Gastroesophageal sphincter (tissue), 4 donors: ENCODE results near the gene SLIT3. TPM values are rescaled to one million over a fixed set of nuclear protein-coding genes. Genes with fewer than 3 reads are reported as not detected.

ENCODE experiments used
- ATAC-seq: fragments of 150-250 bp; one replicate; pipeline ENCODE4 v1.9.1; 2016; ENCODE audit warnings: mild to moderate bottlenecking, moderate library complexity
- H3K27ac ChIP-seq, 4 donors: fragments of 200-600 bp; sonication (generic) in 3 of 4; 1 replicate in 3 of 4; 2 replicates in 1 of 4; pipeline ENCODE4 v1.5.1; 2016 to 2019
- H3K27me3 ChIP-seq: fragments of 200-600 bp; sonication (generic); one replicate; pipeline ENCODE4 v1.5.1; 2019
- H3K36me3 ChIP-seq, 2 donors: fragments of 200-600 bp; sonication (generic); one replicate each; pipeline ENCODE4 v1.5.1; 2019; ENCODE audit warnings: control low read depth in 1 of 2
- H3K4me1 ChIP-seq, 3 donors: fragments of 200-600 bp; sonication (generic); 1 replicate in 2 of 3; 2 replicates in 1 of 3; pipeline ENCODE4 v1.5.1; 2016 to 2019; ENCODE audit warnings: control low read depth in 2 of 3
- H3K4me3 ChIP-seq, 2 donors: fragments of 200-600 bp; sonication (generic); one replicate each; pipeline ENCODE4 v1.5.1; 2019; ENCODE audit warnings: mild to moderate bottlenecking in 1 of 2, moderate library complexity in 1 of 2
- H3K9me3 ChIP-seq, 3 donors: fragments of 200-600 bp; sonication (generic); one replicate each; pipeline ENCODE4 v1.5.1; 2017 to 2019; ENCODE audit warnings: control low read depth in 2 of 3
- EP300 ChIP-seq: sonication (generic); formaldehyde crosslinking; IDR thresholded peaks from one replicate; pipeline ENCODE4 v1.6.1; 2017; ENCODE audit warnings: antibody characterized with exemption, mild to moderate bottlenecking
- POLR2A ChIP-seq, 2 donors: fragments of 450-650 bp; IDR thresholded peaks; one replicate each; pipeline ENCODE4 v1.6.1; 2017; ENCODE audit warnings: antibody characterized with exemption in 2 of 2, mild to moderate bottlenecking in 2 of 2, moderate library complexity in 1 of 2
- POLR2AphosphoS5 ChIP-seq: sonication (generic); formaldehyde crosslinking; IDR thresholded peaks from one replicate; pipeline ENCODE4 v1.6.1; 2017; ENCODE audit warnings: antibody characterized with exemption
- WGBS, 2 donors: methylation state at CpG; one replicate each; pipeline ENCODE4 v1.1.5; 2018; ENCODE audit warnings: low coverage in 1 of 2; 5-methylcytosine and 5-hydroxymethylcytosine counted together
- total RNA-seq, 4 donors: library from RNA; depleted of rRNA; stranded (reverse); fragments of >200 nt; gene quantifications; one replicate each; pipeline ENCODE4 v1.1.0, GENCODE V29; 2016
- TF ChIP-seq, protein P1 (sequence below), 4 experiments: fragments of 200-600 bp in 2 of 4; fragments of 450-650 bp in 2 of 4; sonication (generic) in 1 of 4; IDR thresholded peaks; one replicate each; pipeline ENCODE4 v1.5.1; 2017 to 2019; ENCODE audit warnings: antibody characterized with exemption in 4 of 4, mild to moderate bottlenecking in 2 of 4, moderate library complexity in 2 of 4

Gene SLIT3
- total RNA-seq, 4 donors from 2014 or later, result 29.6 to 76.3 (median 31.1) TPM

DNA sequence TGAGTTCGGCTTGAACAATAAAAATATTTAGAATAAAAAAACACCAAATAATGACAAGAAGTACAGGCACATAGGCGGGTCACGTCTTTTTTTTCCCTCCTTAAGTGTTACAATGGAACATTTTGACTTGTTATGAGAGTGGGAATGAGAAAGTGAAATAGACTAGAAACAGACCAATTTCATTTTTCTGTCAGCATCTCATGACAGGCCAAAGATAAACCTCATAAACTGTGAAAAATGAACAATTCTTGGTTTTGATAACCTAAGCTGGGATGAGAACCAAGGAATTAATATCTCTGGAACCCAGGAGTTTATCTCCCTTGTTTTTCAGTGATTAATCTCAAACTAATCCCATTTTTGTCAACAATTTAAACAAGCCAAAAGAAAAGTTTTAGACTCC lies 299.5 kb downstream of the SLIT3 start:
- H3K27me3 ChIP-seq, result no peaks in the 10 kb centered on the region
- no peak overlapping the region for H3K4me3 ChIP-seq
- H3K27ac ChIP-seq, result no peak overlapping the region
- H3K36me3 ChIP-seq, result no peaks in the 10 kb centered on the region
- no peaks in the 10 kb centered on the region for H3K9me3 ChIP-seq
- no peak for ATAC-seq
- 39 to 53% methylated on average over 3 of the region's 3 CpGs for WGBS, 2 donors
- H3K4me1 ChIP-seq, result peaks cover 0 to 27% (median 6%) of the 10 kb centered on the region in 3 donors
- TF ChIP-seq, protein P1, sequence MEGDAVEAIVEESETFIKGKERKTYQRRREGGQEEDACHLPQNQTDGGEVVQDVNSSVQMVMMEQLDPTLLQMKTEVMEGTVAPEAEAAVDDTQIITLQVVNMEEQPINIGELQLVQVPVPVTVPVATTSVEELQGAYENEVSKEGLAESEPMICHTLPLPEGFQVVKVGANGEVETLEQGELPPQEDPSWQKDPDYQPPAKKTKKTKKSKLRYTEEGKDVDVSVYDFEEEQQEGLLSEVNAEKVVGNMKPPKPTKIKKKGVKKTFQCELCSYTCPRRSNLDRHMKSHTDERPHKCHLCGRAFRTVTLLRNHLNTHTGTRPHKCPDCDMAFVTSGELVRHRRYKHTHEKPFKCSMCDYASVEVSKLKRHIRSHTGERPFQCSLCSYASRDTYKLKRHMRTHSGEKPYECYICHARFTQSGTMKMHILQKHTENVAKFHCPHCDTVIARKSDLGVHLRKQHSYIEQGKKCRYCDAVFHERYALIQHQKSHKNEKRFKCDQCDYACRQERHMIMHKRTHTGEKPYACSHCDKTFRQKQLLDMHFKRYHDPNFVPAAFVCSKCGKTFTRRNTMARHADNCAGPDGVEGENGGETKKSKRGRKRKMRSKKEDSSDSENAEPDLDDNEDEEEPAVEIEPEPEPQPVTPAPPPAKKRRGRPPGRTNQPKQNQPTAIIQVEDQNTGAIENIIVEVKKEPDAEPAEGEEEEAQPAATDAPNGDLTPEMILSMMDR (IDR thresholded peaks at IDR 0.05), result no peak
- no peak for TF ChIP-seq POLR2A (IDR thresholded peaks at IDR 0.05)
- no peak for TF ChIP-seq EP300
- TF ChIP-seq POLR2AphosphoS5, result no peak

DNA sequence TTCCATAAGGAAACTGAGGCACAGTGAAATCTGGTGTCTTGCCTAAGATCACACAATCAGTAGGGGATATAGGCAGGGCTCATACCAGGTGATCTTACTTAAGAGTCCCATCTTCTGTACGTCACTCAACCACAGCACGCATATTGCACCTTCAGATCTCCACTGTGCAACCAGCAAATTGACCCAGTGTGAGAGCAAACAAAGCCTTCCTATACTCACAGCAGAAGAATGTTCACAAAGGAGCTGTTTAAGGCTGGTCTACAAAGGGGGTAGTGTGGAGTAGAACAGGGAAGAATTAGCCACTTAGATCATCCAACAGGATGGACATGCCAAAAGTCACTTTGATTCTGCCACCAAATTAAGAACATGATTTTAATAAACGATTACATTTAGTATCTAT lies 305.9 kb downstream of the SLIT3 start:
- whole genome bisulfite sequencing, 2 donors, result 65 to 72% methylated on average over 2 to 3 of the region's 3 CpGs
- H3K4me1 ChIP-seq, result peaks cover 0 to 7% (median 0%) of the 10 kb centered on the region in 3 donors
- H3K27me3 ChIP-seq, result no peaks in the 10 kb centered on the region
- no peak for TF ChIP-seq POLR2AphosphoS5
- no peak for TF ChIP-seq POLR2A (IDR thresholded peaks at IDR 0.05)
- TF ChIP-seq, protein P1 (IDR thresholded peaks at IDR 0.05), result no peak
- TF ChIP-seq EP300, result no peak
- no peak overlapping the region for H3K27ac ChIP-seq
- H3K4me3 ChIP-seq, result no peak overlapping the region
- no peak for ATAC-seq
- H3K9me3 ChIP-seq, result no peaks in the 10 kb centered on the region
- no peaks in the 10 kb centered on the region for H3K36me3 ChIP-seq

DNA sequence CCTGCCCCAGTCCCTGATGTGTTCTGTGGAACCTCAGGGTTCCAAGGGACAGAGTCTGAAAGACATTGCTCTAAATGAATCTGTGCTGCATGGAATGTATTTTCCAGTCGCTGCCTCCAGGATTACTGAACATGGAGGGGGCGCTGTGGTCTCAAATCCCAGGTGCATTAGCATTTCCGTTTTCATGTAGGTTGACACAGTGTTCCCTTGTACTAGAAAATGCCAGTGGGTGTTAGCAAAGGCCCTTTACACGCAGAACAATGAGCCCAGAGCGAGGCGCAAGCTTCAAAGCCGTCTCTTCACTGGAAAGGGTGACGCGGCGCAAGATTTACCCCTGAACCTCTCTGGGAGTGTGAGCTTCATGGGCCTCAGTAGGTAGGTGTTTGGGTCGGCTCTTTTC lies 308.3 kb downstream of the SLIT3 start:
- Histone ChIP-seq H3K4me3 (no peak overlapping the region), H3K36me3 (no peaks in the 10 kb centered on the region), H3K27me3 (no peaks in the 10 kb centered on the region), H3K9me3 (no peaks in the 10 kb centered on the region), H3K4me1 (peaks cover 0 to 25% (median 0%) of the 10 kb centered on the region in 3 donors), H3K27ac (no peak overlapping the region)
- TF ChIP-seq EP300 (no peak), POLR2AphosphoS5 (no peak)
- TF ChIP-seq, protein P1 (IDR thresholded peaks at IDR 0.05), result peak in 1 of 4 experiments; percentile 16
- 80 to 83% methylated on average over 10 to 11 of the region's 11 CpGs for WGBS, 2 donors
- ATAC-seq, result no peak

DNA sequence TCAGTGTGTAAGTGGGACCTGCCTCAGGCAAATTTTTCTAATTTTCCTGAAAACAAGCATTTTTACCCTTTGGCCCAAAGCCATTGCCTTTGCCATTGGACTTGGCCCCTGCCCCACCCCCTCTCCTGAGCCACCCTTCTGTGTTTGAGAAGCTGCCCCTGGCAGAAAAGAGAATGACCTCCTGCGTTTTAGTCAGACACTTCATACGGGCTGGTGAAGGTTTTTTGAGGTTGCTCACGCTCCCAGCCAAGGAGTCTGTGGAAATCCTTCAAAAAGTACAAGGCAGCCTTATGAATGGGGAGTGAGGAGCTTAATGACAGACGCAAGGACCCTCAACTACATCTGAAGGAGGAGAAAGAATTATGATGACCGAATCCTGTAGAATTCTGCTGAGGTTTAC lies 308.9 kb downstream of the SLIT3 start:
- Histone ChIP-seq H3K27ac (no peak overlapping the region), H3K9me3 (no peaks in the 10 kb centered on the region), H3K27me3 (no peaks in the 10 kb centered on the region), H3K36me3 (no peaks in the 10 kb centered on the region), H3K4me3 (no peak overlapping the region), H3K4me1 (peaks cover 0 to 29% (median 0%) of the 10 kb centered on the region in 3 donors)
- no peak for ATAC-seq
- TF ChIP-seq POLR2A (IDR thresholded peaks at IDR 0.05) (no peak), EP300 (no peak), POLR2AphosphoS5 (no peak)
- TF ChIP-seq, protein P1 (IDR thresholded peaks at IDR 0.05), result no peak
- WGBS, 2 donors, result 50 to 85% methylated on average over 2 to 5 of the region's 5 CpGs

DNA sequence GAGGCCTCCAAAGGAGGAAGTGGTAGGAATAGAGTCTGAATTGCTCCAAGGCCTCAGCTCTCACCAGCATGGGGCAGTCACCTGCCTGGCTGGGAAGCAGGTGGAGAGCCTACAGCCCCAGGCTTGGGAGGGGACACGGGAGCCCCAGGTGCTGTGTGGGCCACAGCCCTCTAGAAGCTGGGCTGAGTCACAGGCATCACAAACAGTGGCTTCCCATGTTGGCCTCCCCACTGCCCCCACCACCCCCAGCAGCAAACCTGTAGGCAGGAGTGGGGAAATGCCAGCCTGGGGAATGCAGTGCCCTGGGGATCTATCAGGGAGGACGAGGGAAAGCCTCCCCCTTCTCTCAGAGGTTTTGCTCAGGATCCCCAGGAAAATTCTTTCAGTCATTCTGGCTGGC lies 309.6 kb downstream of the SLIT3 start:
- WGBS, 2 donors, result no CpG with 5 or more reads among the region's 2 CpGs
- no peak for ATAC-seq
- no peaks in the 10 kb centered on the region for H3K9me3 ChIP-seq
- H3K27me3 ChIP-seq, result no peaks in the 10 kb centered on the region
- H3K36me3 ChIP-seq, result no peaks in the 10 kb centered on the region
- H3K27ac ChIP-seq, result no peak overlapping the region
- no peak overlapping the region for H3K4me3 ChIP-seq
- TF ChIP-seq EP300 (no peak), POLR2AphosphoS5 (no peak), POLR2A (IDR thresholded peaks at IDR 0.05) (no peak)
- TF ChIP-seq, protein P1 (IDR thresholded peaks at IDR 0.05), result no peak
- H3K4me1 ChIP-seq, result peaks cover 0 to 29% (median 0%) of the 10 kb centered on the region in 3 donors
